Right lung (tissue), 10 donors: Measurements from ENCODE around the gene LEFTY1. TPM values are rescaled to one million over a fixed set of nuclear protein-coding genes. Genes with fewer than 3 reads are reported as not detected.
"Not testable (repeated sequence)": the region's sequence is repeated elsewhere in the genome, so short reads cannot be mapped to it uniquely, and the experiment has no call there.

Source experiments
- DNase-seq, 2 donors: peaks; one replicate each; pipeline ENCODE4 v3.0.0-alpha.2; 2013
- long read RNA-seq, 8 donors: transcript quantifications; one replicate each; lab custom pipeline, GENCODE V29; 2026
- polyA plus RNA-seq, 5 donors: library from polyadenylated mRNA; unstranded; fragments of 120-200 nt; gene quantifications; one replicate each; pipeline versions ENCODE4 v1.2.1 to v1.2.3, GENCODE V29; 2013; ENCODE audit warnings: inconsistent platforms in 1 of 5, low replicate concordance in 1 of 5; ENCODE audit not compliant: insufficient read length in 5 of 5, insufficient read depth in 1 of 5

LEFTY1 gene
- 1 to 10 TPM; 2.5 to 8.1 (median 3.7) TPM for polyA plus RNA-seq
- long read RNA-seq, donor 1, partial matches to known transcripts = 6 of 8 reads
- long read RNA-seq, donor 1, other reads (novel, unspliced or antisense) = 0 of 8 reads
- long read RNA-seq, donor 2, partial matches to known transcripts = 0 of 1 reads
- long read RNA-seq, donor 2, other reads (novel, unspliced or antisense) = 0 of 1 reads
- long read RNA-seq, donor 3, partial matches to known transcripts = 0 of 4 reads
- long read RNA-seq, donor 3, other reads (novel, unspliced or antisense) = 0 of 4 reads
- long read RNA-seq, donor 4 = 0 reads
- long read RNA-seq, donor 5, transcript LEFTY1-201 (4 exons, 1,626 nt) = major isoform, 5 of 5 reads
- long read RNA-seq, donor 5, partial matches to known transcripts = 0 of 5 reads
- long read RNA-seq, donor 5, other reads (novel, unspliced or antisense) = 0 of 5 reads
- long read RNA-seq, donor 6, transcript LEFTY1-201 (4 exons, 1,626 nt) = major isoform, 6 of 6 reads
- long read RNA-seq, donor 6, partial matches to known transcripts = 0 of 6 reads
- long read RNA-seq, donor 6, other reads (novel, unspliced or antisense) = 0 of 6 reads
- long read RNA-seq, donor 7 = 0 reads
- long read RNA-seq, donor 8, partial matches to known transcripts = 0 of 1 reads
- long read RNA-seq, donor 8, other reads (novel, unspliced or antisense) = 0 of 1 reads

GRCh38 chr1:225888898-225889601 is at the start of gene LEFTY1:
LEFTY1 (minus strand) TSS chr1:225889146; CDS start chr1:225889066, 80 bp downstream.
- peak; percentile 90 for DNase-seq

GRCh38 chr1:225937048-225937968 is 48.4 kb upstream of the LEFTY1 start:
- no peak for DNase-seq

GRCh38 chr1:225936523-225936922 is 47.6 kb upstream of the LEFTY1 start:
- no peak for DNase-seq

GRCh38 chr1:225936086-225936485 is 47.1 kb upstream of the LEFTY1 start:
- DNase-seq = not testable (repeated sequence)

GRCh38 chr1:225934711-225935110 is 45.8 kb upstream of the LEFTY1 start:
- no peak for DNase-seq

- no peak for DNase-seq
Observed at GRCh38 chr1:225933072-225933471, 44.1 kb upstream of the LEFTY1 start.

- no peak for DNase-seq
Observed at GRCh38 chr1:225931270-225932136, 42.6 kb upstream of the LEFTY1 start.

- DNase-seq = no peak
Observed at GRCh38 chr1:225930566-225930965, 41.6 kb upstream of the LEFTY1 start.

GRCh38 chr1:225929462-225929861 is 40.5 kb upstream of the LEFTY1 start:
- not testable (repeated sequence) for DNase-seq

GRCh38 chr1:225928186-225929175 is 39.5 kb upstream of the LEFTY1 start:
- no peak for DNase-seq

GRCh38 chr1:225926551-225927113 is 37.7 kb upstream of the LEFTY1 start:
- DNase-seq = no peak

- DNase-seq = peak; percentile 97
Observed at GRCh38 chr1:225923692-225924555, 35.0 kb upstream of the LEFTY1 start, which contains the start of gene PYCR2. PYCR2 (minus strand) TSS chr1:225924250; CDS start chr1:225924110, 140 bp downstream.

- no peak for DNase-seq
Observed at GRCh38 chr1:225923381-225923691, 34.4 kb upstream of the LEFTY1 start.

- DNase-seq = no peak
Observed at GRCh38 chr1:225921734-225922709, 33.1 kb upstream of the LEFTY1 start.

- DNase-seq = peak; percentile 63 to 69
Observed at GRCh38 chr1:225919906-225920305, 31.0 kb upstream of the LEFTY1 start.

- DNase-seq = no peak
Observed at GRCh38 chr1:225918280-225918679, 29.3 kb upstream of the LEFTY1 start.
